ENCODE measurements around the gene SHOC2.

Gene SHOC2

DNA sequence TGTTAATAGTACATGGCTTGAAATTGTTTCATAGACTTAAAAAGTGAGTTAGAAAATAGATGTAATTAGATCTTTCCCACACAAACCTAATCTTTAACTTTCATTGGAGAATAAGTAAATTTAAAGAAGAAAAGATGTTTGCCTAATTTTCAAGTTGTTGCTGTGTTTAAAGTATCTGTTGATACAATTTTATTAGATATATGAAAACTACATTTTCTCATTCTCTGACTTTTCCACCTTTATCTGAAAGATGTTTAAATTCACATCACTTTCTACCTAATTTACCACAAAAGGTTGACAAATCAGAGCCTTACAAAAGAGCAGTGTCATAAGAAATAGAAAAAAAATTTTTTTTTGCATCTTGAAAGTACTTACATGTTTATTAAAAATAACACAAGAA is 45.8 kb downstream of the SHOC2 start:
- Histone ChIP-seq H4K8ac (ENCODE audit: low read length) (no peak overlapping the region), H3K36me3 (ENCODE audit: control insufficient read depth in 1 of 2, insufficient read depth in 2 of 2, low read depth in 1 of 2, low read length in 2 of 2) (peaks cover 0 to 19% of the 10 kb centered on the region in 2 experiments), H2BK15ac (ENCODE audit: low read depth, poor library complexity, severe bottlenecking) (no peak overlapping the region), H3K9me3 (ENCODE audit: control insufficient read depth, low read length) (no peaks in the 10 kb centered on the region), H4K91ac (ENCODE audit: low read length) (no peak overlapping the region), H3K79me1 (replicated peaks; ENCODE audit: low read length, poor library complexity, severe bottlenecking) (peaks cover 11% of the 10 kb centered on the region), H3K18ac (ENCODE audit: low read depth in 1 of 2, low read length in 2 of 2) (no peak overlapping the region), H3K27ac (ENCODE audit: low read length, poor library complexity, severe bottlenecking) (no peak overlapping the region), H3K4me1 (ENCODE audit: control insufficient read depth, insufficient read depth, low read depth, low read length) (no peaks in the 10 kb centered on the region), H3K14ac (ENCODE audit: low read length in 2 of 2) (no peak overlapping the region), H3K4me3 (ENCODE audit: insufficient read depth in 1 of 2, low read depth in 1 of 2, low read length in 2 of 2) (no peak overlapping the region), H3K9ac (ENCODE audit: low read length) (no peak overlapping the region), H2AK5ac (ENCODE audit: low read length, severe bottlenecking) (no peak overlapping the region), H3K23ac (ENCODE audit: low read length in 2 of 2) (no peak overlapping the region), H2BK12ac (ENCODE audit: low read length in 2 of 2) (no peak overlapping the region), H3K4ac (ENCODE audit: low read depth in 1 of 2, low read length in 2 of 2) (no peak overlapping the region), H3K4me2 (ENCODE audit: low read length, poor library complexity, severe bottlenecking) (no peak overlapping the region), H2BK5ac (ENCODE audit: low read depth, low read length, poor library complexity, severe bottlenecking) (no peak overlapping the region), H2AFZ (ENCODE audit: low read depth, low read length) (no peak overlapping the region), H2BK120ac (ENCODE audit: low read depth, low read length) (no peak overlapping the region), H3K27me3 (ENCODE audit: control insufficient read depth in 1 of 2, insufficient read depth in 1 of 2, low read length in 2 of 2) (no peaks in the 10 kb centered on the region)
- DNase-seq = no peak

- DNase-seq = no peak
- no peaks in the 10 kb centered on the region for H3K4me1 ChIP-seq (ENCODE audit: control insufficient read depth, insufficient read depth, low read depth, low read length)
- H3K18ac ChIP-seq (ENCODE audit: low read depth in 1 of 2, low read length in 2 of 2) = no peak overlapping the region
- H3K23ac ChIP-seq (ENCODE audit: low read length in 2 of 2) = no peak overlapping the region
- peaks cover 0 to 19% of the 10 kb centered on the region in 2 experiments for H3K36me3 ChIP-seq (ENCODE audit: control insufficient read depth in 1 of 2, insufficient read depth in 2 of 2, low read depth in 1 of 2, low read length in 2 of 2)
- H3K79me1 ChIP-seq (replicated peaks; ENCODE audit: low read length, poor library complexity, severe bottlenecking) = peaks cover 11% of the 10 kb centered on the region
- no peak overlapping the region for H3K4me2 ChIP-seq (ENCODE audit: low read length, poor library complexity, severe bottlenecking)
- H3K4ac ChIP-seq (ENCODE audit: low read depth in 1 of 2, low read length in 2 of 2) = no peak overlapping the region
- H2BK120ac ChIP-seq (ENCODE audit: low read depth, low read length) = no peak overlapping the region
- no peak overlapping the region for H2BK12ac ChIP-seq (ENCODE audit: low read length in 2 of 2)
- no peak overlapping the region for H2AFZ ChIP-seq (ENCODE audit: low read depth, low read length)
- 100% methylated on average over 1 of the region's 1 CpG for WGBS
- no peaks in the 10 kb centered on the region for H3K9me3 ChIP-seq (ENCODE audit: control insufficient read depth, low read length)
- H2AK5ac ChIP-seq (ENCODE audit: low read length, severe bottlenecking) = no peak overlapping the region
- no peak overlapping the region for H4K8ac ChIP-seq (ENCODE audit: low read length)
- no peak overlapping the region for H2BK15ac ChIP-seq (ENCODE audit: low read depth, poor library complexity, severe bottlenecking)
- no peak overlapping the region for H3K9ac ChIP-seq (ENCODE audit: low read length)
- H4K91ac ChIP-seq (ENCODE audit: low read length) = no peak overlapping the region
- H2BK5ac ChIP-seq (ENCODE audit: low read depth, low read length, poor library complexity, severe bottlenecking) = no peak overlapping the region
- no peak overlapping the region for H3K4me3 ChIP-seq (ENCODE audit: insufficient read depth in 1 of 2, low read depth in 1 of 2, low read length in 2 of 2)
- H3K14ac ChIP-seq (ENCODE audit: low read length in 2 of 2) = no peak overlapping the region
- no peaks in the 10 kb centered on the region for H3K27me3 ChIP-seq (ENCODE audit: control insufficient read depth in 1 of 2, insufficient read depth in 1 of 2, low read length in 2 of 2)
- H3K27ac ChIP-seq (ENCODE audit: low read length, poor library complexity, severe bottlenecking) = no peak overlapping the region
Measured at GRCh38 chr10:110966146-110966545, 46.7 kb downstream of the SHOC2 start.

DNA sequence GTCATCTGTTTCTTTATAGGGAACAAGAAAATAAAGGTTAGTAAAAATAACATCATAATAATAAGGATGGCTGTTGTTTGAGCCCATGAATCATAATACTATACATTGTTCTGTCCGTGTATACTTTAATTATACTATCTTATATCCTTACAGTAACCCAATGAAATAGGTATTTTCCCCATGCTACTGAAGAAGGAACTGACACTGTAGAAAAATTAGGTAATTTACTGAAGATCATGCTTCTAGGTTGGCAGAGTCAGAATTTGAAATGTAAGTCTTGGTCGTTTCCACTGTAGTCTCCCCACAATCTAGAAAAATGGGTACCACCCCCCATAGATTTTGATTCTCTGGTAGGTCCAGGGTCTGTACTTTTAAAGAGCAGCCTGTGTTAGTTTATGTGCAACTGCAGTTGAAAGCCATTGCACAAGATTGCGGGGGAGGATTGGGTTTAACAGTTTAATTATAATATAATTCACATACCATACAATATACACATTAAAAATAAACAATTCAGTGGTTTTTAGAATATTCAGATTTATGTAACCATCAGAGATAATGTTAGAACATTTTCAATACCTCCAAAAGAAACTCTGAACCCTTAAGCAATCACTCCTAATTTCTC is 47.7 kb downstream of the SHOC2 start:
- H2BK12ac ChIP-seq (ENCODE audit: low read length in 2 of 2) = no peak overlapping the region
- H3K36me3 ChIP-seq (ENCODE audit: control insufficient read depth in 1 of 2, insufficient read depth in 2 of 2, low read depth in 1 of 2, low read length in 2 of 2) = peaks cover 0 to 19% of the 10 kb centered on the region in 2 experiments
- no peak overlapping the region for H3K27ac ChIP-seq (ENCODE audit: low read length, poor library complexity, severe bottlenecking)
- no peak overlapping the region for H4K8ac ChIP-seq (ENCODE audit: low read length)
- 83% methylated on average over 1 of the region's 3 CpGs for WGBS
- H2BK120ac ChIP-seq (ENCODE audit: low read depth, low read length) = no peak overlapping the region
- no peak overlapping the region for H2BK15ac ChIP-seq (ENCODE audit: low read depth, poor library complexity, severe bottlenecking)
- H3K9me3 ChIP-seq (ENCODE audit: control insufficient read depth, low read length) = no peaks in the 10 kb centered on the region
- no peak overlapping the region for H2BK5ac ChIP-seq (ENCODE audit: low read depth, low read length, poor library complexity, severe bottlenecking)
- H3K4me3 ChIP-seq (ENCODE audit: insufficient read depth in 1 of 2, low read depth in 1 of 2, low read length in 2 of 2) = no peak overlapping the region
- no peaks in the 10 kb centered on the region for H3K27me3 ChIP-seq (ENCODE audit: control insufficient read depth in 1 of 2, insufficient read depth in 1 of 2, low read length in 2 of 2)
- H4K91ac ChIP-seq (ENCODE audit: low read length) = no peak overlapping the region
- H3K9ac ChIP-seq (ENCODE audit: low read length) = no peak overlapping the region
- H2AK5ac ChIP-seq (ENCODE audit: low read length, severe bottlenecking) = no peak overlapping the region
- no peak overlapping the region for H3K14ac ChIP-seq (ENCODE audit: low read length in 2 of 2)
- no peak for DNase-seq
- H3K79me1 ChIP-seq (replicated peaks; ENCODE audit: low read length, poor library complexity, severe bottlenecking) = peaks cover 11% of the 10 kb centered on the region
- no peak overlapping the region for H3K4ac ChIP-seq (ENCODE audit: low read depth in 1 of 2, low read length in 2 of 2)
- no peaks in the 10 kb centered on the region for H3K4me1 ChIP-seq (ENCODE audit: control insufficient read depth, insufficient read depth, low read depth, low read length)
- no peak overlapping the region for H3K23ac ChIP-seq (ENCODE audit: low read length in 2 of 2)
- H3K4me2 ChIP-seq (ENCODE audit: low read length, poor library complexity, severe bottlenecking) = no peak overlapping the region
- no peak overlapping the region for H2AFZ ChIP-seq (ENCODE audit: low read depth, low read length)
- no peak overlapping the region for H3K18ac ChIP-seq (ENCODE audit: low read depth in 1 of 2, low read length in 2 of 2)

- no peak overlapping the region for H3K4ac ChIP-seq (ENCODE audit: low read depth in 1 of 2, low read length in 2 of 2)
- peaks cover 0 to 19% of the 10 kb centered on the region in 2 experiments for H3K36me3 ChIP-seq (ENCODE audit: control insufficient read depth in 1 of 2, insufficient read depth in 2 of 2, low read depth in 1 of 2, low read length in 2 of 2)
- no peaks in the 10 kb centered on the region for H3K9me3 ChIP-seq (ENCODE audit: control insufficient read depth, low read length)
- H3K4me1 ChIP-seq (ENCODE audit: control insufficient read depth, insufficient read depth, low read depth, low read length) = peaks cover 3% of the 10 kb centered on the region
- no peak overlapping the region for H4K91ac ChIP-seq (ENCODE audit: low read length)
- H3K79me1 ChIP-seq (replicated peaks; ENCODE audit: low read length, poor library complexity, severe bottlenecking) = peaks cover 9% of the 10 kb centered on the region
- WGBS = no CpG with 5 or more reads among the region's 1 CpG
- no peaks in the 10 kb centered on the region for H3K27me3 ChIP-seq (ENCODE audit: control insufficient read depth in 1 of 2, insufficient read depth in 1 of 2, low read length in 2 of 2)
- H3K4me3 ChIP-seq (ENCODE audit: insufficient read depth in 1 of 2, low read depth in 1 of 2, low read length in 2 of 2) = no peak overlapping the region
- H4K8ac ChIP-seq (ENCODE audit: low read length) = no peak overlapping the region
- H3K27ac ChIP-seq (ENCODE audit: low read length, poor library complexity, severe bottlenecking) = no peak overlapping the region
- no peak overlapping the region for H2AK5ac ChIP-seq (ENCODE audit: low read length, severe bottlenecking)
- no peak overlapping the region for H3K18ac ChIP-seq (ENCODE audit: low read depth in 1 of 2, low read length in 2 of 2)
- no peak overlapping the region for H3K23ac ChIP-seq (ENCODE audit: low read length in 2 of 2)
- H2BK5ac ChIP-seq (ENCODE audit: low read depth, low read length, poor library complexity, severe bottlenecking) = no peak overlapping the region
- H3K4me2 ChIP-seq (ENCODE audit: low read length, poor library complexity, severe bottlenecking) = no peak overlapping the region
- no peak overlapping the region for H2BK120ac ChIP-seq (ENCODE audit: low read depth, low read length)
- H2BK15ac ChIP-seq (ENCODE audit: low read depth, poor library complexity, severe bottlenecking) = no peak overlapping the region
- H2AFZ ChIP-seq (ENCODE audit: low read depth, low read length) = no peak overlapping the region
- DNase-seq = no peak
- no peak overlapping the region for H3K14ac ChIP-seq (ENCODE audit: low read length in 2 of 2)
- no peak overlapping the region for H2BK12ac ChIP-seq (ENCODE audit: low read length in 2 of 2)
- H3K9ac ChIP-seq (ENCODE audit: low read length) = no peak overlapping the region
Measured at GRCh38 chr10:110967645-110968044, 48.2 kb downstream of the SHOC2 start.

Measured in mesenchymal stem cell (in vitro differentiated cells and primary cell).